Loucy (cell line): ENCODE measurements around the gene ME3.

Experiments
- H2AFZ ChIP-seq: fragments of 200-600 bp; sonication (generic); 2 replicates; pipeline ENCODE4 v1.6.0; 2016; ENCODE audit warnings: antibody characterized with exemption, mild to moderate bottlenecking, low read length, moderate library complexity
- H3F3A ChIP-seq: fragments of 200-600 bp; 2 replicates; pipeline ENCODE4 v1.6.0; 2016; ENCODE audit warnings: antibody characterized with exemption, low read depth, mild to moderate bottlenecking
- H3K27me3 ChIP-seq: fragments of 200-600 bp; sonication (generic); 2 replicates; pipeline ENCODE4 v1.6.1; 2014; ENCODE audit warnings: low read length, mild to moderate bottlenecking; ENCODE audit not compliant: insufficient read depth, poor library complexity, severe bottlenecking
- H3K36me3 ChIP-seq: fragments of 200-600 bp; sonication (generic); 2 replicates; pipeline ENCODE4 v1.6.1; 2016; ENCODE audit warnings: low read length; ENCODE audit not compliant: insufficient read depth
- H3K4me1 ChIP-seq: fragments of 200-600 bp; sonication (generic); 2 replicates; pipeline ENCODE4 v1.5.1; 2014; ENCODE audit warnings: low read length, mild to moderate bottlenecking; ENCODE audit not compliant: insufficient read depth, poor library complexity, severe bottlenecking
- H3K4me2 ChIP-seq: fragments of 200-600 bp; sonication (generic); 2 replicates; pipeline ENCODE4 v1.6.0; 2014; ENCODE audit warnings: antibody characterized with exemption, low read length, low read depth, mild to moderate bottlenecking; ENCODE audit not compliant: poor library complexity, severe bottlenecking
- H3K4me3 ChIP-seq: fragments of 200-600 bp; sonication (generic); 2 replicates; pipeline ENCODE4 v1.5.1; 2014; ENCODE audit warnings: low read length, mild to moderate bottlenecking, mixed read lengths; ENCODE audit not compliant: poor library complexity, severe bottlenecking
- H3K79me2 ChIP-seq: fragments of 200-600 bp; sonication (generic); 2 replicates; pipeline ENCODE4 v1.6.1; 2014; ENCODE audit warnings: low read length; ENCODE audit not compliant: insufficient read depth
- H3K9ac ChIP-seq: fragments of 200-600 bp; sonication (generic); 2 replicates; pipeline ENCODE4 v1.6.0; 2014; ENCODE audit warnings: mild to moderate bottlenecking, low read depth, low read length, moderate library complexity; ENCODE audit not compliant: poor library complexity, severe bottlenecking
- H3K9me2 ChIP-seq: fragments of 200-600 bp; sonication (generic); replicated peaks from 2 replicates; pipeline ENCODE4 v1.6.1; 2016; ENCODE audit warnings: low read depth, low read length, mixed read lengths
- H3K9me3 ChIP-seq: fragments of 200-600 bp; sonication (generic); 2 replicates; pipeline ENCODE4 v1.6.1; 2014; ENCODE audit warnings: mild to moderate bottlenecking, antibody characterized with exemption, low read length, low read depth; ENCODE audit not compliant: insufficient read depth
- H4K20me1 ChIP-seq: fragments of 200-600 bp; sonication (generic); 2 replicates; pipeline ENCODE4 v1.6.0; 2014; ENCODE audit warnings: antibody characterized with exemption, low read length, mild to moderate bottlenecking; ENCODE audit not compliant: insufficient read depth, poor library complexity, severe bottlenecking
- CTCF ChIP-seq: fragments of 200-600 bp; sonication (generic); conservative IDR thresholded peaks from 2 replicates; pipeline ENCODE4 v1.5.1; 2014; ENCODE audit warnings: mild to moderate bottlenecking, antibody characterized with exemption, low read length
- EZH2phosphoT487 ChIP-seq: fragments of 200-600 bp; IDR thresholded peaks from 2 replicates; pipeline ENCODE4 v1.6.1; 2018; ENCODE audit warnings: antibody characterized with exemption, mild to moderate bottlenecking, moderate library complexity, borderline replicate concordance

Gene ME3

GRCh38 chr11:86673872-86674750 is 1.7 kb upstream of the ME3 start:
- H3K36me3 ChIP-seq, result no peaks in the 10 kb centered on the region
- H3K9me2 ChIP-seq, result no peaks in the 10 kb centered on the region
- no peaks in the 10 kb centered on the region for H3F3A ChIP-seq
- H3K9ac ChIP-seq, result peak overlapping the region; percentile 45
- no peaks in the 10 kb centered on the region for H3K27me3 ChIP-seq
- peaks cover 39% of the 10 kb centered on the region for H3K4me1 ChIP-seq
- TF ChIP-seq CTCF, result no peak
- no peak for TF ChIP-seq EZH2phosphoT487
- peak overlapping the region; percentile 63; the same call in 1 of the 2 replicates for H2AFZ ChIP-seq
- peaks cover 25% of the 10 kb centered on the region for H3K79me2 ChIP-seq
- H3K4me2 ChIP-seq, result peak overlapping the region; percentile 74
- no peaks in the 10 kb centered on the region for H3K9me3 ChIP-seq
- H3K4me3 ChIP-seq, result peak overlapping the region; percentile 21
- H4K20me1 ChIP-seq, result no peaks in the 10 kb centered on the region

GRCh38 chr11:86673055-86673843 is 833 bp upstream of the ME3 start:
- Histone ChIP-seq H3F3A (no peaks in the 10 kb centered on the region), H3K4me3 (peak overlapping the region; percentile 76), H3K36me3 (no peaks in the 10 kb centered on the region), H4K20me1 (no peaks in the 10 kb centered on the region), H3K79me2 (peaks cover 34% of the 10 kb centered on the region), H3K4me1 (peaks cover 43% of the 10 kb centered on the region), H3K27me3 (no peaks in the 10 kb centered on the region), H3K9me2 (no peaks in the 10 kb centered on the region), H2AFZ (no peak overlapping the region), H3K9ac (peak overlapping the region; percentile 78), H3K9me3 (no peaks in the 10 kb centered on the region), H3K4me2 (peak overlapping the region; percentile 74)
- TF ChIP-seq EZH2phosphoT487 (no peak), CTCF (no peak)

- H2AFZ ChIP-seq, result peak overlapping the region; percentile 62
- H3K9me2 ChIP-seq, result no peaks in the 10 kb centered on the region
- no peaks in the 10 kb centered on the region for H3K27me3 ChIP-seq
- no peaks in the 10 kb centered on the region for H3F3A ChIP-seq
- peak overlapping the region; percentile 78 for H3K9ac ChIP-seq
- TF ChIP-seq EZH2phosphoT487 (no peak), CTCF (no peak)
- no peaks in the 10 kb centered on the region for H4K20me1 ChIP-seq
- H3K36me3 ChIP-seq, result no peaks in the 10 kb centered on the region
- peaks cover 43% of the 10 kb centered on the region for H3K4me1 ChIP-seq
- peak overlapping the region; percentile 74 for H3K4me2 ChIP-seq
- no peaks in the 10 kb centered on the region for H3K9me3 ChIP-seq
- H3K4me3 ChIP-seq, result peak overlapping the region; percentile 76
- peaks cover 39% of the 10 kb centered on the region for H3K79me2 ChIP-seq
Observed at GRCh38 chr11:86671531-86672006, 847 bp downstream of the ME3 start.
